GM18505 (cell line): Measurements from ENCODE around the gene ZNF804B.

Experiments
- ATAC-seq: cut with Tn5 transposase; IDR thresholded peaks from one replicate; pipeline ENCODE4 v1.9.1; 2021; ENCODE audit not compliant: unreplicated experiment
- POLR2A ChIP-seq: IDR thresholded peaks from 4 replicates; pipeline ENCODE4 v1.6.1; 2011; ENCODE audit warnings: borderline replicate concordance; ENCODE audit not compliant: insufficient read depth, insufficient read length; ENCODE audit errors: extremely low read depth

ZNF804B gene

DNA sequence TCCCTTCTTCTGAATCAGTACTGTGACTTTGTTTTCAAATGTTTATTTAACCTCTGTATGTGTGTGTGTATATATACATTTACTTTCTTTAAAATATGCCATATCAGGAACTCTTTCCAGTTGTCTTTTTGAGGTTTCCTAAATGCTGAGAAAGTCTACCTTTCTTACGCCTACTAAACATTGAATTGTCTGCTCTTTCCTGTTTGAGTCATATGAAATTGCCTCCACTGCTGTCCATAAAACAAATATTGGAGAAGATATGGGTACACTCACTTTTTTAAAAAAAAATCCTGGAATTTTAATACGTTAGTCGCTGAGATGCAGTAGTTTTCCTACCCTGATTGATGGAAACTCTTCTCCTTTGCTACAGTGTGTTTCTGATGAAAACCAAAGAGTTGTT, 334.8 kb downstream of the ZNF804B start:
- no peak for ATAC-seq
- TF ChIP-seq POLR2A: no peak

GRCh38 chr7:89103564-89103963, 344.1 kb downstream of the ZNF804B start:
- ATAC-seq: no peak
- TF ChIP-seq POLR2A: no peak

DNA sequence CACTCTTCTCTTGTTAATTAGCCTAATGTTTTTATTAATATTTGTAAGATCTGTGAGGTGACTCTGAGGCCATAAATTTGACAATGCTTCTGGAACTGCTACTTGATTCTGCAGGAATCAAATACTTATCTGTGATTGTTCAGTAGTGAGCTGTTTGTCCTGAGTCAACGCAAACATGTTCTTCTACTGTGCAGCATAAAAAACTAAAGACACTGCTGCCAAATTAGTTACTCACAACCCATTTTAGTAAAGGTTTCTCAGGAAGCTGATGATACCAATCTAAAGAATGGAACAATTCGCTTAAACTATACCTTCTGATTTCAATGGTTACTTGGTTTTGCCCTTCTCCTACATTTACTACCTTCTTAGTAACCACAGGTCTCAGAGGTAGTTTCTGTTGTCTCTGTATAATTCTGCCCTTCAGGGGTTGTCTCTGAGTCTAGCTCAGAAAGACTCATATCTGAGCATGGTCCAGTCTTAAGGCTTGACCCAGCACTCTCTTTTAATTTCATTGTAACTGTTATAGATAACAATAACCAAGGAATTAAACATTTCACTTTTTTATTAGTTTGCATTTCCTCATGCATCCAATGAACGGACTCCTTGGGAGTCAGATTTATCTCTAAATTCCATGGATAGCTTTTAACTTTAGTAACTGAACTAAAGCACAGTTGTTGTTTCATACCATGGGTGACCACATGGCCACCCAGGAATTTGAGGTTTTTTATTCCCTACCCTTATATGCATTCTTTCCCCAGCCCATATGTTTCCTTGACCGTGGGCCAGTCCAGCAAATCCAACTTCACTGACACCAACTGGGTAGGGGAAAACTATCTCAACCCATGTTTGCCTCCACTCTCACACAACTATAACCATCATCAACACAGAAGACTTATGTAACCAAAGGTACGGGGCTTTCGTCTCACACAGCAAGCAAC, 345.5 kb downstream of the ZNF804B start:
- ATAC-seq: no peak
- TF ChIP-seq POLR2A: no peak

DNA sequence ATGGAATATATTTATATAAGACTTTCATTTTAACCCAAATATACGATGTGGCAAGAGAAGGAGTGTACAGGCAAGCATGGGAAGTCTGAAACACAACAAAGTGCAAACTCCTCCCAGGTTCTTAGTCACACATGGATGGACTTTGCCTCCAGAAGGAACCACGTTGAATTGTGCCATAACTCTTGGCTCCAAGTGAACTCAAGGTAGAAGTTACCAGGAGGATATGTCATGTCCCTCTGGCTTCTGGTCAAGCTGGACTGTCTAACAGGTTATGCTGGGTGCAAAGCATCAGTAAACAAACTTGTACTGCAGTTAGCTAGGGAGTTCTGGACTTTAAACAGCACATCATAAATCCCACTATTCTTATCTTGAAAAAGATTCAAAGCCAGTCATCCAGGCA, 364.4 kb downstream of the ZNF804B start:
- no peak for TF ChIP-seq POLR2A
- no peak for ATAC-seq

- TF ChIP-seq POLR2A: no peak
- ATAC-seq: no peak
Observed at GRCh38 chr7:89129600-89130375, 370.3 kb downstream of the ZNF804B start.

GRCh38 chr7:89133357-89133756, 373.9 kb downstream of the ZNF804B start:
- no peak for TF ChIP-seq POLR2A
- ATAC-seq: no peak

DNA sequence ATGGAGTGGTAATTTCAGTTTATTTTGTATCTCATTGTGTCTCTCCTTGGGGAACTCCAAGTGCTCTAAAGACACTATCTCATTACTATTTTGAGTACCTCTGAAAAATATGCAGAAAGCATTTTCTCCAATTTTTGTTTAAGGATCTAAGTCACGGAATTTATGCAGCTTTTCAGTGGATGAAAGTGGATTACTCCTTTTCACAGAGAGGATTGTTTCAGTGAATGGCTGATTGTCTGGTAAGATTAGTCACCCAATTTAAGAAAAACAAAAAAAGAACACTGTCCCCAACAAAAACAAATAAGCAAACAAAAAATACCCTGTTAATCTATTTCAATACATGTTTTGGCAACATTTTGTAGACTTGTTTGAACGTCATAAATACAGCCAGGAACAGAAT, 374.3 kb downstream of the ZNF804B start:
- ATAC-seq: no peak
- TF ChIP-seq POLR2A: no peak

DNA sequence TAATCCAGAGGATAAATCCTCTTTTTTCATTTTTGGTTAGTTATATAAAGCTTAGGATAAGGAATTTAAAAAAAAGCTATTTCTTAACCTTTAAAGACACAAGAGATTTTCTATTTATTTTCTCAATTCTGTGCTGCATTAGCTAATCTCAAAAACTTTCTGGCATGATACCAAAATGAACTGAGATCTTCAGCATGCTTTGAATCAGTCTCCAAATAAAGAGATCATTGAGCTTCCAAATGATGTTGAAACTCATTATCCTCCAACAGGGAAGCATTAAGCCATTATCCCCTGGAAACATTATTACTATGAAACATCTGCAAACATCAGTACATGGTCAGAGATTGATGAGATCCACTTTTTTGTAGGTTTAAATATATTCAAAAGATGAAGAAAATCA, 386.3 kb downstream of the ZNF804B start:
- ATAC-seq: no peak
- no peak for TF ChIP-seq POLR2A

- TF ChIP-seq POLR2A: no peak
- no peak for ATAC-seq
Observed at GRCh38 chr7:89160107-89160506, 400.6 kb downstream of the ZNF804B start.

GRCh38 chr7:89165421-89165820, 405.9 kb downstream of the ZNF804B start:
- ATAC-seq: no peak
- no peak for TF ChIP-seq POLR2A

GRCh38 chr7:89170628-89171027, 411.1 kb downstream of the ZNF804B start:
- no peak for TF ChIP-seq POLR2A
- no peak for ATAC-seq

DNA sequence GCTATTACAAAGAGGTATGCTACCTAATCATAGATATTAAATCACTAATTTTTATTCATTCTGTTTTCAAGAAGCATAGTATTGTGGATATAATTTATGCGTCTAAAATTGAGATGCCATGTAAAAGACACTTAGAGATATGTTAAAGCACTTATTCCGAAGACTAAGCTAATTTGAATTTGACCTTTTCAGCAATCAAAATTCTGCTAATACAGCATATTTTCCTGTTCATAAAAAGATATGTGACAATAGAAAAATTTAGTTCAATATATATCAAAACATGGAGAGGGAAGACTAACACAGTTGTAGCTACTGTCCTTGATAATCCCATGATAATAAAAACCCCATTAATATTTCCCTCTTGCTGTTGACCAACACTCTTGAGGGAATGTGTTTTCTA, 422.6 kb downstream of the ZNF804B start:
- ATAC-seq: no peak
- no peak for TF ChIP-seq POLR2A

GRCh38 chr7:89183712-89184111, 424.2 kb downstream of the ZNF804B start:
- no peak for ATAC-seq
- TF ChIP-seq POLR2A: no peak

DNA sequence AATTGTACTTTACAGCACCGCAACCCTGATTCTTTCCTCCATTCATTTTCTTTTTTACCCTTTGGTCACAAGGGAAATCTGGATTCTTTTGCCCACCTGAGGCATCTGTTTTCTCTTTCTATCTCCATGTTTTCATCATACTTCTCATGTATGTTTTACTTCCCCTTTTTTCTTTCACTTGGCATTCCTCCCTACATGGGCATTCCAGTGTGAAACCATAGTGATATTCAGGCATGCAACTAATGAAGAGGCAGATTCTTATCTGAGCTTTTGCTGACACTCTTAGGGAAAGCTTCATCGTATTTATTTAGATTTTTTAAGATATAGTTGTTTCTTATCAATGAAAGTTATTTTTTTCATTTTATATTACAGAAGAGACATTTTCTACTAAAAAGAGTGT, 441.3 kb downstream of the ZNF804B start:
- ATAC-seq: no peak
- TF ChIP-seq POLR2A: no peak
